PFSK-1 (cell line): ENCODE data around the gene FLOT1.

Experiments
- FOXP2 ChIP-seq: optimal IDR thresholded peaks from 2 replicates; pipeline ENCODE3; 2011; ENCODE audit warnings: borderline replicate concordance, control low read depth, inconsistent platforms; ENCODE audit not compliant: insufficient read depth; ENCODE audit errors: extremely low read length, extremely low read depth
- POLR2AphosphoS5 ChIP-seq: IDR thresholded peaks from 2 replicates; pipeline ENCODE4 v1.6.1; 2012; ENCODE audit warnings: low read depth, mild to moderate bottlenecking, control low read depth, low read length, moderate library complexity
- REST ChIP-seq, 2 experiments: IDR thresholded peaks; 2 replicates each; pipeline versions ENCODE4 v1.6.1 to v1.8.0; 2011 to 2012; ENCODE audit warnings: low read depth in 2 of 2, low read length in 2 of 2, control low read depth in 1 of 2, inconsistent platforms in 1 of 2, mild to moderate bottlenecking in 1 of 2, moderate library complexity in 1 of 2; ENCODE audit not compliant: insufficient read depth in 1 of 2
- SIN3A ChIP-seq: IDR thresholded peaks from 2 replicates; pipeline ENCODE4 v1.6.1; 2012; ENCODE audit warnings: mild to moderate bottlenecking, low read length, moderate library complexity, borderline replicate concordance; ENCODE audit not compliant: insufficient read depth
- TAF1 ChIP-seq: IDR thresholded peaks from 2 replicates; pipeline ENCODE4 v1.6.1; 2012; ENCODE audit warnings: low read length, control low read depth, borderline replicate concordance; ENCODE audit not compliant: insufficient read depth

The FLOT1 gene

DNA sequence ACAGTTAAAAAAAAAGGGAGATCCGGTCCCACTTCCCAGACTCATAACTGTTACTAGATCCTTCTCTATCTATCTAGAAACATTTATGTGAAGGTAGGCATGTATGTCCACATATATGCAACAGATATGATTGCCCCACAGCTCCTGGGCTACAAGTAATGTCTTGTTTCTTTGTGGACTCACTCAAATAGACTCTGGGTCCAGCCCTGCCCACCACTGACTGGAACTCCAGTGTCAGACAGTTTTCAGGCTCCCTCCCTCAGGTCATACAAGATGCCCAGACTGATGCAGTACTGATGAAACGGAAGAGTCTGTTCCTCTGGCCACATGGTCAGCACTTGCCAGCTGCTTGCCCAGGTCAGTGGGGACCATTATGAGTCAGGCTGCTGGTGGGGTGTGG lies 32.6 kb upstream of the FLOT1 start:
- TF ChIP-seq TAF1 (no peak), REST (IDR thresholded peaks at IDR 0.05; ENCODE audit: insufficient read depth in 1 of 2, low read depth in 2 of 2, low read length in 2 of 2) (no peak), FOXP2 (no peak), POLR2AphosphoS5 (no peak), SIN3A (no peak)

DNA sequence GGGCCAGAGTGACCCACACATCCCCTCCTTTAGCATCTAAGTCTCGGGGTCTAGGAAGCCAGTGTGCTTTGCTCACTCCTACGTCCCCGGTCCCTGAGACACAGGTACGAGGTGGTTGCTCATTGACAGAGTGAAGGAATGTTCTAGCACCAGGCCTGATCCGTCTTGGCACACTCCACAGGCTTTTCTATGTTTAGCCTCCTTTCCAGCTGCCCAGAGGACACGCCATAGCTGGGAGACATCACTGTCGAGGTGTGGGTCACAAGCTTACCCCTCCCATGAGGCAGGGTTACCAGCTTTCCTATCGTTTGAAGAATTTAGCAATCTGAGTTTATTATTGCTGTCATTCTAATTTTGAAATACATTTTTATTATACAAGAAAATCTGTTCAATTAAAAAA lies 32.2 kb upstream of the FLOT1 start:
- TF ChIP-seq SIN3A (no peak), TAF1 (no peak), REST (IDR thresholded peaks at IDR 0.05; ENCODE audit: insufficient read depth in 1 of 2, low read depth in 2 of 2, low read length in 2 of 2) (no peak), FOXP2 (no peak), POLR2AphosphoS5 (no peak)

GRCh38 chr6:30770592-30770991 lies 28.1 kb upstream of the FLOT1 start:
- TF ChIP-seq POLR2AphosphoS5: no peak
- TF ChIP-seq TAF1: no peak

DNA sequence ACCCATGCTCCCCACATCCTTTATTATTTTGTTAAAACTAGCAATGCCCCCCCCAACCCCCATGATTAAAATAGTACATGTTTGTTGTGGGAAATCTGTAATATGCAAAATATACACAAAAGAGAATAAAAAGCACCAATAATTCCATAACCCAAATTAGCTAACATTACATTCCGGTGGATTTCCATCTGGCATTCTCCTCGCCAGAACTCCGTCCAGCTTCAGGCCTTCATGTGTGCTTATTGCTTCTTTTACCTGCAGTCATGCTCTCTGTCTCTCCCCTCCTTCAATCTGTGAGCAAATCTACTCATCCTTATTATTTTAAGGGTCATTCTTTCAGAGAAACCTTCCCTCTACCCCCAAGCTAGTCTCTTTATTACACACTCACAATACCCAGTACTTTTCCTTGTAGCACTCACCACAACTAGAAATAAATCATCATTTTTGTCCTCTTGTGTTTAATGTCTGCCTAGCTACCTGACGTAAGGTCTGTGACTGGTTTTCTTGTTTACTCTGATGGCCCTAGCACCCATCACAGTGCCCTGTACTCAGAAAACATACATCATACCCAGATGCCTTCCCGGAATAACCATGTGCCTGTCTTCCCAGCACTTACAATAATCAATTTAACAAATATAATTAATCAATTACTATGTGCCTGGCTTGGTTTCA lies 27.5 kb upstream of the FLOT1 start:
- TF ChIP-seq REST (IDR thresholded peaks at IDR 0.05; ENCODE audit: insufficient read depth in 1 of 2, low read depth in 2 of 2, low read length in 2 of 2) (no peak), FOXP2 (no peak), TAF1 (no peak), SIN3A (no peak), POLR2AphosphoS5 (no peak)

- no peak for TF ChIP-seq TAF1
- peak; percentile 33; the same call in 1 of the 2 replicates for TF ChIP-seq SIN3A
- TF ChIP-seq REST (IDR thresholded peaks at IDR 0.05; ENCODE audit: insufficient read depth in 1 of 2, low read depth in 2 of 2, low read length in 2 of 2): peak in 1 of 2 experiments; percentile 58; a peak in 1 of 4 replicates
- no peak for TF ChIP-seq POLR2AphosphoS5
- TF ChIP-seq FOXP2: peak; percentile 79
Observed at GRCh38 chr6:30769088-30769852, 26.8 kb upstream of the FLOT1 start.
